Vagina (tissue), 2 donors: ENCODE results near the gene KCNA1. TPM values are rescaled to one million over a fixed set of nuclear protein-coding genes. Genes with fewer than 3 reads are reported as not detected.

Source experiments
- DNase-seq, 2 donors: peaks; one replicate each; pipeline ENCODE4 v3.0.0-alpha.2; 2017; ENCODE audit errors: extremely low spot score in 2 of 2
- H3K27ac ChIP-seq: fragments of 200-600 bp; sonication (generic); one replicate; pipeline ENCODE4 v1.5.1; 2019
- H3K27me3 ChIP-seq: fragments of 200-600 bp; sonication (generic); one replicate; pipeline ENCODE4 v1.5.1; 2019
- H3K36me3 ChIP-seq, 2 donors: fragments of 200-600 bp; sonication (generic); one replicate each; pipeline ENCODE4 v1.5.1; 2017 to 2019
- H3K4me1 ChIP-seq: fragments of 200-600 bp; sonication (generic); one replicate; pipeline ENCODE4 v1.5.1; 2019
- H3K4me3 ChIP-seq, 2 donors: fragments of 200-600 bp; sonication (generic); 1 replicate in 1 of 2; 2 replicates in 1 of 2; pipeline ENCODE4 v1.5.1; 2016 to 2019
- H3K9me3 ChIP-seq: fragments of 200-600 bp; sonication (generic); one replicate; pipeline ENCODE4 v1.5.1; 2019
- CTCF ChIP-seq, 3 experiments: fragments of 450-650 bp in 2 of 3; fragments of 200-600 bp in 1 of 3; sonication (generic) in 1 of 3; IDR thresholded peaks; one replicate each; pipeline ENCODE4 v1.5.1; 2017 to 2019; ENCODE audit warnings: antibody characterized with exemption in 3 of 3, mild to moderate bottlenecking in 2 of 3, moderate library complexity in 2 of 3
- POLR2A ChIP-seq, 2 donors: fragments of 450-650 bp; IDR thresholded peaks; one replicate each; pipeline ENCODE4 v1.6.1; 2017; ENCODE audit warnings: antibody characterized with exemption in 2 of 2, mild to moderate bottlenecking in 2 of 2, moderate library complexity in 2 of 2
- POLR2AphosphoS5 ChIP-seq, 2 donors: sonication (generic); formaldehyde crosslinking; IDR thresholded peaks; one replicate each; pipeline ENCODE4 v1.9.0; 2017; ENCODE audit warnings: antibody characterized with exemption in 2 of 2, mild to moderate bottlenecking in 2 of 2, low read depth in 1 of 2; ENCODE audit not compliant: insufficient read depth in 1 of 2
- intact Hi-C: fragments of 100-400 bp; cut with DNase I; formaldehyde crosslinking; loops from one replicate; pipeline ENCODE4 v1.15.1; 2023
- total RNA-seq: library from RNA; depleted of rRNA; stranded (reverse); fragments of >200 nt; gene quantifications from one replicate; pipeline ENCODE4 v1.2.3, GENCODE V29; 2016

The KCNA1 gene
- total RNA-seq, 1 donor from 2014 or later = 0.74 TPM

- intact Hi-C loops = no loop called here
- Histone ChIP-seq H3K9me3 (no peaks in the 10 kb centered on the region), H3K4me3 (no peak overlapping the region), H3K36me3 (no peaks in the 10 kb centered on the region), H3K27me3 (no peaks in the 10 kb centered on the region), H3K4me1 (no peaks in the 10 kb centered on the region), H3K27ac (no peak overlapping the region)
- no peak for DNase-seq
- TF ChIP-seq CTCF (IDR thresholded peaks at IDR 0.05) (no peak), POLR2A (IDR thresholded peaks at IDR 0.05) (no peak), POLR2AphosphoS5 (IDR thresholded peaks at IDR 0.05; ENCODE audit: insufficient read depth in 1 of 2, low read depth in 1 of 2) (no peak)
Measured at GRCh38 chr12:4962539-4963486, 53.1 kb downstream of the KCNA1 start.

Other genes with a start within 250 kb of the KCNA1 start
- 2.0 TPM for gene GALNT8, start 189.5 kb upstream of the KCNA1 start, total RNA-seq
- gene KCNA5, start 134.0 kb downstream of the KCNA1 start, total RNA-seq = not detected